ENCODE results near the gene CREM.
"Not testable (repeated sequence)": the region's sequence is repeated elsewhere in the genome, so short reads cannot be mapped to it uniquely, and the experiment has no call there.

CREM gene

GRCh38 chr10:35195361-35196306 lies 69.0 kb downstream of the CREM start:
- DNase-seq: peak; percentile 89

DNA sequence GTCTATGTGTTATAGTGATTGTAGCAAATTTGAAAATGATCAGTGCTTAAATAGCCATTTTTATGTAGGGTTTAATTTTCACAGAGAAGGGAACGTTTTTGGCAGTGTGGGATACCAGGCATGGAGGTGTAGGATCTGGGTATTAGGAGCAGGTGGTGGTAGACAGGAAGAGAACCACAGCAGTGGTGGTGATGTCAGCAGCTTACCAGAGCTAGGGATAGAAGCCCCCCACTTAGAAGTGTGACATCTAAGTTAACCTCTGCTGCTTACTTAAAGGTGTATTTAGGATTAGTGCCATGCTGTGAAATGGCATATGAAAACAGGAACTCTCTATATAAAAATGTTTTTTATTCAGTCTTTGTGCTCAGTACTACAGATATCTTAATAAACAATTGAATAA lies 73.8 kb downstream of the CREM start:
- no peak for DNase-seq

GRCh38 chr10:35201234-35201633 lies 74.6 kb downstream of the CREM start:
- DNase-seq: no peak

DNA sequence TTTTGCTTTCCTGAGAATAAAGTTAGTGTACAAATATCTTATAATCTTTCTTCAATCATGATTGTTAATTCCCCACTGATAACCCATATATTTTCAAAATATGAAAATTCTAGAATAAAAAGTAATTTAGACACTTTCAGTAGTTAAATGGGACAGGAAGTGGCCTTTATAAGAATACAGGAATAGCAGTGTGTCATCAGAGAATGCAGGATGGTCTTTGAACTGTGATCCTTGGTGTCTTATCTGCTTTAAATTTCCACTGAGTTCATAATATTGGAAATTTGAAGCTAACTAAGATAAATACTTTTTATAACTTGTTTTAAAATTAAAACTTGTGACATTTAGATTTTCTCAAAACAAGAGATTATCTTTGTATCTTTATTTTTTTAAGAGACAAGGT lies 75.4 kb downstream of the CREM start:
- DNase-seq: no peak

- no peak for DNase-seq
Observed at GRCh38 chr10:35203745-35204144, 77.1 kb downstream of the CREM start.

GRCh38 chr10:35204650-35205319 lies 78.1 kb downstream of the CREM start:
- peak; percentile 73 for DNase-seq

DNA sequence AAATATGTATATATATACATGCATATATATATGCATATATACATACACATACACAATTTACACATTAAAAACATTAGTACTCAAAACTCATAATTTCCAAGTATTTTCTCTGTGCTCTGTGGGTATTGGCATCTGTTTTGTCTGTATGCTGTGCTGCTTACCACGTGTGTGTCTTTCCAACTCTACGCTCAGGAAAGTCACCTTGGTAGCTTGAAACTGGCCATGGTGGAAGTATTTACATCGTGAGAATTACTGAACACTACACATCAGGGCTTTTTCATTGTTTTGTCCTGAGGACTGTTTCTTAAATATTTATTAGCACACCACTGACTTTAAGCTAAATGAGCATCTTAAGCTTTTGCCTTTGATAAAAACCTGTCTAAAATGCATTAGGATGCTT lies 79.6 kb downstream of the CREM start:
- no peak for DNase-seq

GRCh38 chr10:35208536-35208935 lies 81.9 kb downstream of the CREM start:
- DNase-seq: no peak

- no peak for DNase-seq
Observed at GRCh38 chr10:35208949-35209613, 82.4 kb downstream of the CREM start.

DNA sequence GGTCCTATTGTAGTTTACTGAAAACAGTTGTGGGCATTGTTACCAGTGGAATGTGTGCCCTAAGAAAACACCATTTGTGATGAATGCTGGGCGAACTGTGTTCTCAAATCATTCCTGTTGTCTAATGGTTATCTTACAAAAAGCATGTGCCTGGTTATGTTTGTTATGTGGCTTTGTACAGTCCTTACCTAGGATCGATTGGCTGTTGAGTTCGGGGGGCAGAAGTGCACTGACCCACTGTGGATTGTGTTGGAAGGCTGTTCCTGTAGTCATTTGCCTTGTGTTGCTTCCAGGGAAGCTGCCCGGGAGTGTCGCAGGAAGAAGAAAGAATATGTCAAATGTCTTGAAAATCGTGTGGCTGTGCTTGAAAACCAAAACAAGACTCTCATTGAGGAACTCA lies 84.3 kb downstream of the CREM start:
- DNase-seq: no peak

DNA sequence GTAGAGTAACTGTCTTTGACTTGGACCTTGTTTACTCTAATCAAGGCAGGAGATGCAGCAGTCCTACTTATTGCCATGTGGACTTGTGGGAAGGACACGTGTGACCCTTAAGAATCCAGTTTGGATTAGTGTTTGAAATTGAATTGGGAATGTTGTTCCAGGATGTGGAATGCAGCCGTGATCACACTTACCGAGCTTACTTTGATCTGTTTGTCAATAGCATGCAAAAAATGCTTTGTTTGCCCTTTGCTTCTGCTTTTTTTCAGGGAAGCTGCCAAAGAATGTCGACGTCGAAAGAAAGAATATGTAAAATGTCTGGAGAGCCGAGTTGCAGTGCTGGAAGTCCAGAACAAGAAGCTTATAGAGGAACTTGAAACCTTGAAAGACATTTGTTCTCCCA lies 84.7 kb downstream of the CREM start:
- DNase-seq: no peak

DNA sequence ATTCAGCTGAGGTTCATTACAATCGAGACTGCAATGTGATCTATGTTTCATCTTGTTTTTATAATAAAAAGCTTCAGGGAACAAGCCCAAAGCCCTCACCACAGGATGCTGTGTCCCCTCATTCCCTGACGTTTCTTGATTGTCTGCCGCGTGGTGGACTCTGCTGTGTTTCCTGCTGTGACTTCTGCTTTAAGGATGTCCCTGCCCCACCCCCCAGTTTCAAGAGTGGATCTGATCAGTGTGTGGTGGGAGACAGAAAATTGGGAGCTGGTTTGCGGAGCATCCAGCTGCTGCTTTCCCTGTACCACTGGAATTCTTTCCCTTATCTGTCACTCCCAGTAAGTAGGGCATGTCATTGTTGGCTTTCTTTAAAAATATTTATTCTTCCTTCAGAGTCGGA lies 86.2 kb downstream of the CREM start:
- DNase-seq: peak; percentile 54

GRCh38 chr10:35213699-35214098 lies 87.1 kb downstream of the CREM start:
- no peak for DNase-seq

DNA sequence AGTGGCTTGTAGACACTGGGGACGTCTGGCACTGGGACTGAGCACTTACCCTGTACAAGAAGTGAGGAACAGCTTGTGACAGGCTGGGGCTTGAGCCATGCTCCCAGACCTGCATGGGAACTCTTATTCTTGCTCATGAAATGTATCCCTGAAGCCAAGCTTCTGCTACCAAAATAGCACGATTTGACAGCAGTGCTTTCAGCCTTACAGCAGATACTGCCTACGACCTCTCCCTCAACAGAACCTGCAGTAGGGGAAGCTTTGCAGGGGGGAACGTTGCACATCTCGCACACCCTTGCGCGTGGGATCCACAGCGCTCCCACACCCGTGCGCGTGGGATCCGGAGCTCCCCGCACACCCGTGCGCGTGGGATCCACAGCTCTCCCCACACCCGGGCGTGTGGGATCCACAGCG lies 88.0 kb downstream of the CREM start:
- no peak for DNase-seq

- no peak for DNase-seq
Observed at GRCh38 chr10:35215107-35215506, 88.5 kb downstream of the CREM start.

DNA sequence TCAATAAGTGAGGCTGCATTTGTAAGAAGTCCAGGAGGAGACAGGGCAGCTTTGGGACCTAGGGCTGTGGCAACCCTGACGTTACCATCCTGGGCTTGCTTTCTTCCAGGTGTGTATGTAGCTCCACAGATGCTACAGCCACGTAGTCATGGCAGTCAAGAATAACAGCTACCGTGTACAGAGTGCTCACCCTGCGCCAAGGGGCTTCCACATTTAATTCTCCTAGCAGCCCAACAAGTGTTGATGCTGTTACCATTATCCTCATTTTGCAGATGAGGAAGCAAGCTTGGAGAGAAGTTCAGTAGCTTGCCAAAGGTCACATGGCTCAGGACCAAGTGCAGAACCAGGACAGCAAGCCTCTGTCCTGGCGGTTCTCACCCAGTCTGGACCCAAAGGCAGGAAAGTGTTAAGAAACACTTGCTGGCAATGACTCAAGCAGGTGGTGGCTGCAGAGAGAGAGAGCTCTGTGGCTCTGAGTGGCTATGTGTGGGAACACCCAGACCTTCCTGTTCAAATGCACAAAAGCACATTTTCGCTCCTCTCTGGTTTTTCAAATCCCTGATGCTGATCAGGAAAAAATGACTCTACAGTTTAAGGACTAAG lies 89.8 kb downstream of the CREM start:
- DNase-seq: peak; percentile 51

DNA sequence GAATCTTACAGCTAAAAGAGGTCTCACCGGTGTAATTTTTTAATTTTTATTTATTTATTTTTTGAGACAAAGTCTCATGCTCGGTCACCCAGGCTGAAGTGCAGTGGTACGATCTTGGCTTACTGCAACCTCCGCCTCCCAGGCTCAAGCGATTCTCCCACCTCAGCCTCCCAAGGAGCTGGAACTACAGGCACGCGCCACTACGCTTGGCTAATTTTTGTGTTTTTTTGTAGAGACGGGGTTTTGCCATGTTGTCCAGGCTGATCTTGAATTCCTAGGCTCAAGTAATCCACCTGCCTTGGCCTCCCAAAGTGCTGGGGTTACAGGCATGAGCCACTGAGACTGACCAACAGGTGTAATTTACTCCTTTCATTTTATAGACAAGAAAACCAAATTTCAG lies 90.3 kb downstream of the CREM start:
- not testable (repeated sequence) for DNase-seq

DNA sequence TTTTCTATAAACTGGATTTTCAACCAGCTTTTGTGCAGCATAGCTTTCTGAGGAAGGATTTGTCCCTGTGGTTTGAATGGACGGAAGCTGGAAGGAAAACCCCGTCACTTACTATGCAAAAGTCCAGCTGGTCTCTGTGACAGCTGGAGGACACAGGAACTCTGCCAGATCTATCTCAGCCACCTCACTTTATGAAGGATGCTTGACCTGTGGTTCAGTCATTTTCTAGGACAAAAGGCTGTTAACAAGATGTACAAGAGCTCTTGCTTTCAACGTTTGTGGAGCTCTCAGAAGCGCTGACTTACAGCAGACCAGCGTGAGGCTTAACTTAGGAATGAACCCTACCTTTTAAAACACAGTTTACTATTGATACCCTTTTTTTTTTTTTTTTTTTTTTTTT lies 90.8 kb downstream of the CREM start:
- DNase-seq: no peak

DNA sequence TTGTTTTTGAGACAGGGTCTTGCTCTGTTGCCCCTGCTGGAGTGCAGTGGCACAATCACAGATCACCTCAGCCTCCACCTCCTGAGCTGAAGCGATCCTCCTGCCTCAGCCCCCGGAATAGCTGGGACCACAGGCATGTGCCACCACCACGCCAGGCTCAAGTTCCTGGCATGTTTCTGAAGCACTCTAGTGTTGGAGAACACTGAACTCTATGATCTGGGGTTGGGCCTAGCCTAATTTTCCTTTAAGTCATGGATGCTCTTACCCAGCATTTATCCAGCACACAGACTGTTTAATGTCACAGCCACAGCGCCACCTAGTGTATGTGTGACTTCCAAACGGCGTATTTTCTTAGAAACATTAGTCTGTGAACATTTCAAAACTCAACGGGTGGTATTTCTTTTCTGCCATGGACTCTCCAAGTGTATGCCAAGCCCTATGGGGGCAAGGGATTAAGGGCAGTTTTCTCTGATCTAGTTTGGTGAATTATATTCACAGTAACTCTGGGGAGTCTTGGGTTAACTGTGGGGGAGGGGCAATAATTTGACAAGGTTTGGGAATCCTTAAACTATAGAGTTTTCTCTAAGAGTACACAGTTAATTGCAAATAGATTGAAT lies 91.8 kb downstream of the CREM start:
- peak; percentile 94 for DNase-seq

DNA sequence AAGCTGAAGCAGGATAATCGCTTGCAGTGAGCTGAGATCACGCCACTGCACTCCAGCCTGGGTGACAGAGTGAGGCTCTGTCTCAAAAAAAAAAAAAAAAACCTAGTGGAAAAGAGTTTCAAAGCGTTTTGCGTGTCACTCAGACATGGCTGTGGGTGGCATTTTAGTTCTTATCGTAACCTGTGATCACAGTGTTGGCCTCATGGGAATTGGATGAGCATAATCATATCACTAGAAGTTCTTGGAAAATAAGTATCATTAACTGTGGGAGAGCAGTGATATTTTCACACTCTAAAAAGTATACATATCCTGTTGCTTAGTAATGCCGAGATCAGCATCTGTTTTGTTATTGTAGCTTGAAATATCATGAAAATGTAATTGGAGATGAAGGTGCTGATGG lies 92.6 kb downstream of the CREM start:
- DNase-seq: no peak

DNA sequence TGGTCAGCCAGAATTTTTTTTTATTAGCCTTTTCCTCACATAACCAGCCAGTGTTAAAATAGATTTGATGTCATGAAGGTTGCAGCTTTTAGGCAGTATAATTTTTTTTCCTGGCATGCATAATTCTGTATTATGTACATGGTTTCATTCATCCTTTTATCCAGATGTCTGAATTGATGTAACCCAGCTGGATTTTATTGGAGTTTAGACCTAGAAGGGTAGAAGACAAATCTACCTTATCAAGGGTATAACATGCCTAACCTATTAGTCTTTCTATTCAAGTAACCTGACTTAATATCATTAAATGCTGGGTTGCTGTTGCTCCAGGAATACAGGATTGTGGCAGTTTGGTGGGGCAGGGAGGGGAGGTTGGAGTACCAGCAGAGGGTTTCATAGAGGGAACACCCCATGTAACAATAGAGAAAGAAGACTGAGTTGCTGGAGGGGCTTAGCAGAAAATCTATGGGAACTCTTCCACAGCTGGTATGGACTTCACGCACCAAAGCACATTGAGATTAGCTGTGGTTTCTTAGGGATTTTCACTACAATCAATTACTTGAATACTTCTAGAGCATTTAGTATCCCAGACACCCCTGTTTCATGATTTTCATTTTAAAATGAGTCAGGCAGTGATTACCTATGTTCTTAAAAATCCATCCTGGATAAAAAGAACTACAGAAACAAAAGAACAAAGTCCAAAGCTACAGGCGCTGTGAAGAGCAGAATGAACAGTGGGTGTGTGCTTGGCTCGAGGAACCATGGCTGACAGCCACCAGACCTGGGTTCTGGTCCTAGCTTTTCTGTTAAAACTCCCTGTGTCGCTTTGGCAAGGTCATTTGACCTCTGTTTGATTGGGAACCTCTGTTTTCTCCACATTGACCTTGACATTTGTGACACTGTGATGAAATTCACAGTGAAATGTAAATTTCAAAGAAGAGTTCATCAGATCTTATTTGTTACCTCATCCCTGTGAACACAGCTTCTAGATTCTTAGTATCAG lies 93.5 kb downstream of the CREM start:
- DNase-seq: no peak

- peak; percentile 14 for DNase-seq
Observed at GRCh38 chr10:35223016-35223415, 96.4 kb downstream of the CREM start.
